ENCODE results near the gene USH1C.

DNA sequence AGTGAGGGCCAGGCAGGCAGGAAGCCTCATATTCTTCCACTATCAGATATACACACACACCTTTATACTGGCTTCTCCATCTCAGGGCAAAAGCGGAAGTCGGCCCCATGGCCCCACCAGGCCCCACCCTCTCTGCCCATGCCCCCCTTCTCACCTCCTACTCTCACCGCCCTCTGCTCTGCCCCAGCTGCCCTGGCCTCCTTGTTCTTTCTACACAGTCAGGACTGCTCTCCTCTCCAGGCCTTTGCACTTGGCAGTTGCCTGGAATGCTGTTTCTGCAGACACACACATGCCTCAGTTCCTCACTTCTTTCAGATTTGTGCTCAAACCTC is 28.1 kb upstream of the USH1C start:
- no peak for TF ChIP-seq CTCF (IDR thresholded peaks at IDR 0.05)
- TF ChIP-seq POLR2A (IDR thresholded peaks at IDR 0.05) = no peak

All from adrenal gland (tissue), 5 donors.